Right lobe of liver (tissue), 4 donors: ENCODE results near the gene TBRG1.

ENCODE experiments used
- CTCF ChIP-seq, 4 donors: fragments of 200-600 bp in 3 of 4; fragments of 450-650 bp in 1 of 4; IDR thresholded peaks; one replicate each; pipeline versions ENCODE4 v1.5.1 to v1.8.0; 2016 to 2022; ENCODE audit warnings: antibody characterized with exemption in 4 of 4, mild to moderate bottlenecking in 2 of 4
- POLR2A ChIP-seq: fragments of 450-650 bp; IDR thresholded peaks from one replicate; pipeline ENCODE4 v1.6.1; 2017; ENCODE audit warnings: antibody characterized with exemption, mild to moderate bottlenecking
- donor health status: DM: no; HTN: no; CAD: no.
- donor health status: DM: no; HTN: no; CAD: no.
- donor health status: DM: no; HTN: yes; CAD: no.

- TF ChIP-seq CTCF (IDR thresholded peaks at IDR 0.05), result no peak
- no peak for TF ChIP-seq POLR2A
Measured at GRCh38 chr11:124678416-124678815, 55.8 kb downstream of the TBRG1 start.
